ENCODE data around the gene TMEM37. TPM values are rescaled to one million over a fixed set of nuclear protein-coding genes. Genes with fewer than 3 reads are reported as not detected.

The TMEM37 gene
- total and polyA plus RNA-seq, 2 of the 13 experiments (the other 11 are each of a cell fraction or from before 2014, with no cell fraction given): 37.7 to 115 TPM

DNA sequence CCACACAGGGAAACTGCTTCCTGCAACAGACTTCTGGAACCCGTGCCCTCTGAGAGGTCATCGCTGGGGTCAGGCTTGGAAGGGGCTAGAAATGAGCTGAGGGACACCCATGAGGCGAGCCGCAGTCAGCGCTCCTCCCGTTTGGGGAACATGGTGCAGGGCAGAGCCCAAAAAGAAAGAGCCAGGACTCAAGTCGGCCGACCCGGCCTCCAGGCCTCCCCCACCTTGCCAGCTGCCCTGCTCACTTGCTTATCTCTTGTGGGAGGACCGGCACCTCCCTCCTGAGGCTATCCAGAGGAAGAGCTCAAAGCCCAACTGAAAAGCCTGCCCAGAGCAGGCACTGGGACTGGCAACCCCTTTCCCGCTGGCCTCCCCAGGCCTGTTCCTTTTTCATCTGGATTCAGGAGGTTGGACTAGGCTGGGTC lies 49.1 kb downstream of the TMEM37 start (continued):
- TF ChIP-seq BCL6 (CRISPR knock-in tag; IDR thresholded peaks at IDR 0.05) (no peak), SP5 (CRISPR knock-in tag; IDR thresholded peaks at IDR 0.05; ENCODE audit: borderline replicate concordance, low read depth) (peak; percentile 41; the same call in 1 of the 2 replicates), NFKB2 (CRISPR knock-in tag; IDR thresholded peaks at IDR 0.05; ENCODE audit: borderline replicate concordance) (0 out of 2 replicates have a peak, but pooled peaks have one; percentile 36), ZNF430 (CRISPR knock-in tag; IDR thresholded peaks at IDR 0.05) (no peak), JARID2 (CRISPR knock-in tag; IDR thresholded peaks at IDR 0.05; ENCODE audit: insufficient replicate concordance) (no peak), EP300 (IDR thresholded peaks at IDR 0.05; ENCODE audit: low read depth in 2 of 2, low read length in 2 of 2) (no peak), EP300 (CRISPR knock-in tag; IDR thresholded peaks at IDR 0.05; ENCODE audit: borderline replicate concordance) (no peak), TCF12 (IDR thresholded peaks at IDR 0.05) (no peak), TCF12 (CRISPR knock-in tag; IDR thresholded peaks at IDR 0.05) (no peak), STAG1 (CRISPR knock-in tag; IDR thresholded peaks at IDR 0.05) (peak; percentile 11; the same call in 1 of the 2 replicates), HNF4A (CRISPR knock-in tag; IDR thresholded peaks at IDR 0.05) (peak; percentile 54), SP140L (CRISPR knock-in tag; IDR thresholded peaks at IDR 0.05; ENCODE audit: borderline replicate concordance) (no peak), DR1 (CRISPR knock-in tag; IDR thresholded peaks at IDR 0.05) (no peak), ZNF724P (CRISPR knock-in tag; IDR thresholded peaks at IDR 0.05; ENCODE audit: borderline replicate concordance) (no peak), GATA4 (IDR thresholded peaks at IDR 0.05; ENCODE audit: borderline replicate concordance, low read depth) (no peak), SIN3A (IDR thresholded peaks at IDR 0.05; ENCODE audit: borderline replicate concordance, low read depth, low read length) (no peak), ZIK1 (CRISPR knock-in tag; IDR thresholded peaks at IDR 0.05; ENCODE audit: borderline replicate concordance, low read depth) (no peak), RARA (CRISPR knock-in tag; IDR thresholded peaks at IDR 0.05) (no peak), ZNF3 (CRISPR knock-in tag; IDR thresholded peaks at IDR 0.05) (no peak), JUN (CRISPR knock-in tag; IDR thresholded peaks at IDR 0.05) (no peak), ZNF883 (CRISPR knock-in tag; IDR thresholded peaks at IDR 0.05; ENCODE audit: not compliant biosample characterization) (no peak), HNRNPL (IDR thresholded peaks at IDR 0.05; ENCODE audit: low read depth, low read length) (peak; percentile 54), ZNF75D (CRISPR knock-in tag; IDR thresholded peaks at IDR 0.05; ENCODE audit: borderline replicate concordance) (no peak), NFYB (CRISPR knock-in tag; IDR thresholded peaks at IDR 0.05) (no peak), ZFP37 (CRISPR knock-in tag; IDR thresholded peaks at IDR 0.05; ENCODE audit: borderline replicate concordance) (no peak), ZNF263 (CRISPR knock-in tag; IDR thresholded peaks at IDR 0.05) (peak; percentile 68), ATF7-NPFF (CRISPR knock-in tag; IDR thresholded peaks at IDR 0.05; ENCODE audit: low read depth) (no peak), ZSCAN22 (CRISPR knock-in tag; IDR thresholded peaks at IDR 0.05) (no peak), CC2D1A (CRISPR knock-in tag; IDR thresholded peaks at IDR 0.05) (no peak), HOXA3 (CRISPR knock-in tag; IDR thresholded peaks at IDR 0.05) (peak; percentile 28; the same call in 1 of the 2 replicates), HIVEP1 (CRISPR knock-in tag; IDR thresholded peaks at IDR 0.05) (no peak)
- TF ChIP-seq, protein P1, sequence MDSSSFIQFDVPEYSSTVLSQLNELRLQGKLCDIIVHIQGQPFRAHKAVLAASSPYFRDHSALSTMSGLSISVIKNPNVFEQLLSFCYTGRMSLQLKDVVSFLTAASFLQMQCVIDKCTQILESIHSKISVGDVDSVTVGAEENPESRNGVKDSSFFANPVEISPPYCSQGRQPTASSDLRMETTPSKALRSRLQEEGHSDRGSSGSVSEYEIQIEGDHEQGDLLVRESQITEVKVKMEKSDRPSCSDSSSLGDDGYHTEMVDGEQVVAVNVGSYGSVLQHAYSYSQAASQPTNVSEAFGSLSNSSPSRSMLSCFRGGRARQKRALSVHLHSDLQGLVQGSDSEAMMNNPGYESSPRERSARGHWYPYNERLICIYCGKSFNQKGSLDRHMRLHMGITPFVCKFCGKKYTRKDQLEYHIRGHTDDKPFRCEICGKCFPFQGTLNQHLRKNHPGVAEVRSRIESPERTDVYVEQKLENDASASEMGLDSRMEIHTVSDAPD (CRISPR knock-in tag; IDR thresholded peaks at IDR 0.05): no peak

All from HepG2 (cell line).